Heart left ventricle (tissue), 16 donors: ENCODE data around the gene LDAH. TPM values are rescaled to one million over a fixed set of nuclear protein-coding genes. Genes with fewer than 3 reads are reported as not detected.

Source experiments
- ATAC-seq, 4 donors: fragments of 200-7000 bp; cut with Tn5 transposase; one replicate each; pipeline ENCODE4 v1.9.1; 2020 to 2022; ENCODE audit warnings: moderate library complexity in 4 of 4, mild to moderate bottlenecking in 3 of 4, moderate number of reproducible peaks in 1 of 4
- DNase-seq, 5 donors: peaks; one replicate each; pipeline ENCODE4 v3.0.0-alpha.2; 2020
- H3K27ac ChIP-seq, 12 donors: fragments of 200-600 bp; sonication (generic) in 4 of 12; one replicate each; pipeline versions ENCODE4 v1.5.0 to v1.8.0; 2016 to 2022; ENCODE audit warnings: mild to moderate bottlenecking in 2 of 12
- H3K27me3 ChIP-seq, 9 donors: fragments of 200-600 bp; sonication (generic) in 2 of 9; one replicate each; pipeline versions ENCODE4 v1.5.1 to v1.8.0; 2016 to 2022; ENCODE audit warnings: mild to moderate bottlenecking in 3 of 9
- H3K36me3 ChIP-seq, 9 donors: fragments of 200-600 bp; sonication (generic) in 2 of 9; one replicate each; pipeline versions ENCODE4 v1.5.0 to v1.8.0; 2018 to 2022; ENCODE audit warnings: mild to moderate bottlenecking in 2 of 9
- H3K4me1 ChIP-seq, 12 donors: fragments of 200-600 bp; sonication (generic) in 4 of 12; one replicate each; pipeline versions ENCODE4 v1.5.0 to v1.8.0; 2016 to 2022; ENCODE audit warnings: mild to moderate bottlenecking in 3 of 12
- H3K4me3 ChIP-seq, 12 donors: fragments of 200-600 bp; sonication (generic) in 4 of 12; one replicate each; pipeline versions ENCODE4 v1.5.0 to v1.8.0; 2017 to 2022; ENCODE audit warnings: mild to moderate bottlenecking in 9 of 12, moderate library complexity in 4 of 12
- H3K9me3 ChIP-seq, 12 donors: fragments of 200-600 bp; sonication (generic) in 4 of 12; one replicate each; pipeline versions ENCODE4 v1.5.0 to v1.8.0; 2016 to 2022; ENCODE audit warnings: mild to moderate bottlenecking in 1 of 12
- CTCF ChIP-seq, 12 donors: fragments of 200-600 bp; sonication (generic) in 4 of 12; IDR thresholded peaks; one replicate each; pipeline versions ENCODE4 v1.5.0 to v1.8.0; 2018 to 2022; ENCODE audit warnings: antibody characterized with exemption in 12 of 12, mild to moderate bottlenecking in 5 of 12
- POLR2A ChIP-seq, 2 donors: fragments of 450-650 bp; IDR thresholded peaks; one replicate each; pipeline ENCODE4 v1.6.1; 2017; ENCODE audit warnings: antibody characterized with exemption in 2 of 2, mild to moderate bottlenecking in 2 of 2, moderate library complexity in 2 of 2
- WGBS, 4 donors: extraction: QIAGEN DNeasy Blood & Tissue Kit in 2 of 4; methylation state at CpG; one replicate each; pipeline versions ENCODE4 v1.1.5 to v1.1.7; 2013 to 2018; 5-methylcytosine and 5-hydroxymethylcytosine counted together
- intact Hi-C, 10 donors: fragments of 100-400 bp; cut with DNase I; formaldehyde crosslinking; loops; one replicate each; pipeline versions ENCODE4 v1.11.1 to v1.14.2; 2022
- polyA plus RNA-seq, 2 donors: library from polyadenylated mRNA; stranded (reverse); fragments of 200-250 nt; gene quantifications; one replicate each; pipeline ENCODE4 v1.2.3, GENCODE V29; 2013
- total RNA-seq, 9 donors: library from RNA; depleted of rRNA in 2 of 9; stranded (reverse); fragments of >200 nt in 2 of 9; fragmentation: NEBNext Ultra II Directional in 3 of 9; extraction: Animal tissue kit (Norgen Biotek cat#: 25700) in 3 of 9; gene quantifications; one replicate each; pipeline versions ENCODE4 v1.1.0 to v1.2.4, GENCODE V29; 2016 to 2023
- donor health status: ischemic (EF 13 %, LVEDD 7.1; RV severe dilation, severe dysfunction).
- donor health status: healthy with polysubstance abuse.
- donor health status: DM: no; HTN: yes; CAD: no.
- donor health status: DM: no; HTN: no; CAD: no.
- donor health status: ischemic (EF 25% LVEDD 6.9; RV normal size, moderate dysfunction).
- donor health status: ischemic (EF 25% LVEDD 5.7; RV mildly dilated, moderate dysfunction).
- donor health status: healthy.
- donor health status: DM: yes; HTN: yes; CAD: no.
- donor health status: ischemic (EF 35%, LVEDD 5.7; RV mildly dilated, moderate dysfunction).
- donor health status: nonischemic (EF 11% LVEDD 7.7; RV severe dilation, severe dysfunction).
- donor health status: DM: yes; HTN: yes; CAD: no.
- donor health status: PGD.
- donor health status: ischemic (EF 29% LVEDD 5.4; RV normal size, mild dysfunction).
- donor health status: nonischemic (EF 23%, LVEDD 6.1; RV moderate dilation, normal function).

Gene LDAH
- total and polyA plus RNA-seq, 11 donors: 2.2 to 13.2 (median 6.7) TPM

- H3K4me3 ChIP-seq: no peak overlapping the region
- no peaks in the 10 kb centered on the region for H3K36me3 ChIP-seq
- H3K27me3 ChIP-seq: peaks cover 6 to 46% (median 19%) of the 10 kb centered on the region in 9 donors
- H3K4me1 ChIP-seq: peaks cover 0 to 2% (median 0%) of the 10 kb centered on the region in 12 donors
- intact Hi-C loops: loop anchor here in 2 of 10 donors (5.0 kb wide), 2 partner anchors 170 to 480 kb away; no protein-coding TSS in a partner anchor
- no peaks in the 10 kb centered on the region for H3K9me3 ChIP-seq
- H3K27ac ChIP-seq: no peak overlapping the region
- WGBS, 4 donors: 74 to 81% (median 78%) methylated on average over 4 of the region's 4 CpGs
- DNase-seq (peak in 1 of 5 donors; percentile 13), ATAC-seq (no peak)
- no peak for TF ChIP-seq CTCF (IDR thresholded peaks at IDR 0.05)
- no peak for TF ChIP-seq POLR2A (IDR thresholded peaks at IDR 0.05)
Observed at GRCh38 chr2:20657522-20658235, 165.2 kb downstream of the LDAH start.

- Histone ChIP-seq H3K4me3 (no peak overlapping the region), H3K4me1 (peaks cover 0 to 5% (median 3%) of the 10 kb centered on the region in 12 donors), H3K27ac (no peak overlapping the region), H3K27me3 (peaks cover 3 to 34% (median 9%) of the 10 kb centered on the region in 9 donors), H3K9me3 (no peaks in the 10 kb centered on the region), H3K36me3 (no peaks in the 10 kb centered on the region)
- no peak for ATAC-seq
- 83 to 93% (median 84%) methylated on average over 6 to 7 of the region's 7 CpGs for WGBS, 4 donors
- TF ChIP-seq CTCF (IDR thresholded peaks at IDR 0.05) (no peak), POLR2A (IDR thresholded peaks at IDR 0.05) (no peak)
- intact Hi-C loops: loop anchor here in 2 of 10 donors (5.0 kb wide), 2 partner anchors 171 to 479 kb away; no protein-coding TSS in a partner anchor
- peak in 1 of 5 donors; percentile 24 for DNase-seq
Observed at GRCh38 chr2:20656561-20656960, 166.3 kb downstream of the LDAH start.

- DNase-seq (no peak), ATAC-seq (no peak)
- intact Hi-C loops: no loop called here
- Histone ChIP-seq H3K36me3 (no peaks in the 10 kb centered on the region), H3K4me3 (no peak overlapping the region), H3K9me3 (no peaks in the 10 kb centered on the region), H3K4me1 (peaks cover 4 to 18% (median 15%) of the 10 kb centered on the region in 12 donors), H3K27me3 (peaks cover 0 to 14% (median 3%) of the 10 kb centered on the region in 9 donors), H3K27ac (no peak overlapping the region)
- 89 to 100% (median 95%) methylated on average over 2 of the region's 2 CpGs for WGBS, 4 donors
- TF ChIP-seq CTCF (IDR thresholded peaks at IDR 0.05) (no peak), POLR2A (IDR thresholded peaks at IDR 0.05) (no peak)
Observed at GRCh38 chr2:20654535-20654813, 168.4 kb downstream of the LDAH start.

- Histone ChIP-seq H3K27ac (no peak overlapping the region), H3K27me3 (peaks cover 0 to 10% (median 0%) of the 10 kb centered on the region in 9 donors), H3K36me3 (no peaks in the 10 kb centered on the region), H3K4me3 (no peak overlapping the region), H3K9me3 (no peaks in the 10 kb centered on the region), H3K4me1 (peaks cover 4 to 24% (median 21%) of the 10 kb centered on the region in 12 donors)
- ATAC-seq (no peak), DNase-seq (peak in 2 of 5 donors; percentile 18 to 26)
- WGBS, 4 donors: 82 to 86% (median 84%) methylated on average over 7 of the region's 7 CpGs
- intact Hi-C loops: no loop called here
- TF ChIP-seq POLR2A (IDR thresholded peaks at IDR 0.05) (no peak), CTCF (IDR thresholded peaks at IDR 0.05) (peak in 1 of 12 donors; percentile 11)
Observed at GRCh38 chr2:20653695-20654534, 169.0 kb downstream of the LDAH start.
